Calu3 (cell line): Measurements from ENCODE around the gene MATN1. TPM values are rescaled to one million over a fixed set of nuclear protein-coding genes. Genes with fewer than 3 reads are reported as not detected.

ENCODE experiments used
- BruUV-seq: library from RNA; stranded (reverse); fragments of 400-500 nt; replicated peaks from 2 replicates; lab custom pipeline; 2021; lab: Mats Ljungman, UMichigan
- CTCF ChIA-PET: fragments of 300-600 bp; sonication (Branson Sonifier 250); formaldehyde crosslinking; loops from one replicate; lab custom pipeline; 2022; ENCODE audit warnings: antibody characterized with exemption; lab: Charles Lee
- DNase-seq: peaks from one replicate; pipeline ENCODE4 v3.0.0; 2022
- H3K27ac Mint-ChIP-seq: one replicate; pipeline ENCODE4 v1.8.0; 2022; ENCODE audit warnings: mixed read lengths; ENCODE audit not compliant: unreplicated experiment
- H3K27me3 Mint-ChIP-seq: one replicate; pipeline ENCODE4 v1.8.0; 2022; ENCODE audit warnings: mixed read lengths; ENCODE audit not compliant: unreplicated experiment
- H3K36me3 Mint-ChIP-seq: one replicate; pipeline ENCODE4 v1.8.0; 2022; ENCODE audit warnings: mild to moderate bottlenecking, moderate library complexity, mixed read lengths; ENCODE audit not compliant: insufficient read depth, unreplicated experiment
- H3K4me1 Mint-ChIP-seq: one replicate; pipeline ENCODE4 v1.8.0; 2022; ENCODE audit warnings: mild to moderate bottlenecking, low read depth, mixed read lengths; ENCODE audit not compliant: unreplicated experiment
- H3K4me3 Mint-ChIP-seq: one replicate; pipeline ENCODE4 v1.8.0; 2022; ENCODE audit warnings: mild to moderate bottlenecking, low read depth, moderate library complexity, mixed read lengths; ENCODE audit not compliant: unreplicated experiment
- H3K9me3 Mint-ChIP-seq: one replicate; pipeline ENCODE4 v1.8.0; 2022; ENCODE audit warnings: low read depth, mixed read lengths; ENCODE audit not compliant: unreplicated experiment
- CTCF ChIP-seq: fragments of 200-600 bp; IDR thresholded peaks from one replicate; pipeline ENCODE4 v1.8.0; 2022; ENCODE audit warnings: antibody characterized with exemption; ENCODE audit not compliant: unreplicated experiment
- intact Hi-C: fragments of 100-400 bp; cut with micrococcal nuclease; formaldehyde crosslinking; loops from one replicate; pipeline ENCODE4 v1.10.0; 2022; ENCODE audit not compliant: unreplicated experiment
- total RNA-seq: library from RNA; stranded (reverse); gene quantifications from 2 replicates; pipeline ENCODE4 v1.2.3, GENCODE V29; 2022

The MATN1 gene
- total RNA-seq, 1 experiment from 2014 or later, result not detected

GRCh38 chr1:30680879-30681278 lies 42.5 kb downstream of the MATN1 start:
- CTCF ChIA-PET, result no interaction called here
- no peak for TF ChIP-seq CTCF
- Mint-ChIP-seq H3K9me3 (peaks cover 6% of the 10 kb centered on the region), H3K4me3 (no peak overlapping the region), H3K36me3 (peaks cover 5% of the 10 kb centered on the region), H3K27me3 (peaks cover 54% of the 10 kb centered on the region), H3K4me1 (peaks cover 20% of the 10 kb centered on the region), H3K27ac (no peak overlapping the region)
- DNase-seq, result no peak
- BruUV-seq, result no TSS peak
- intact Hi-C loops, result no loop called here

- CTCF ChIA-PET, result no interaction called here
- intact Hi-C loops, result no loop called here
- Mint-ChIP-seq H3K4me1 (peaks cover 25% of the 10 kb centered on the region), H3K4me3 (no peak overlapping the region), H3K27me3 (peaks cover 49% of the 10 kb centered on the region), H3K9me3 (peaks cover 7% of the 10 kb centered on the region), H3K27ac (no peak overlapping the region), H3K36me3 (peaks cover 5% of the 10 kb centered on the region)
- no TSS peak for BruUV-seq
- no peak for DNase-seq
- no peak for TF ChIP-seq CTCF
These were observed 43.0 kb downstream of the MATN1 start for GRCh38 chr1:30680429-30680828.

- Mint-ChIP-seq H3K4me3 (no peak overlapping the region), H3K36me3 (peaks cover 5% of the 10 kb centered on the region), H3K27me3 (peaks cover 44% of the 10 kb centered on the region), H3K27ac (no peak overlapping the region), H3K4me1 (peaks cover 25% of the 10 kb centered on the region), H3K9me3 (peaks cover 8% of the 10 kb centered on the region)
- BruUV-seq, result no TSS peak
- intact Hi-C loops, result no loop called here
- no peak for DNase-seq
- CTCF ChIA-PET, result no interaction called here
- no peak for TF ChIP-seq CTCF
These were observed 43.4 kb downstream of the MATN1 start for GRCh38 chr1:30679976-30680305.

- BruUV-seq, result no TSS peak
- DNase-seq, result no peak
- H3K4me3 Mint-ChIP-seq, result no peak overlapping the region
- H3K4me1 Mint-ChIP-seq, result peaks cover 20% of the 10 kb centered on the region
- H3K36me3 Mint-ChIP-seq, result peaks cover 3% of the 10 kb centered on the region
- no peak overlapping the region for H3K27ac Mint-ChIP-seq
- H3K9me3 Mint-ChIP-seq, result peaks cover 8% of the 10 kb centered on the region
- H3K27me3 Mint-ChIP-seq, result peaks cover 39% of the 10 kb centered on the region
- intact Hi-C loops, result no loop called here
- CTCF ChIA-PET, result no interaction called here
- TF ChIP-seq CTCF, result no peak
These were observed 44.0 kb downstream of the MATN1 start for GRCh38 chr1:30679201-30679975.
